Liver (tissue), 3 donors: ENCODE measurements around the gene BCL2L1.

Experiments used
- CTCF ChIP-seq: fragments of 150-350 bp; IDR thresholded peaks from 2 replicates; pipeline ENCODE4 v1.5.1; 2017; ENCODE audit warnings: improper control_type of control experiment, low read depth, low read length; ENCODE audit not compliant: missing input control
- EGR1 ChIP-seq, 2 donors: IDR thresholded peaks; 2 replicates each; pipeline ENCODE4 v1.6.1; 2016 to 2018; ENCODE audit warnings: antibody characterized with exemption in 2 of 2, low read depth in 2 of 2
- FOXA1 ChIP-seq: IDR thresholded peaks from 2 replicates; pipeline ENCODE4 v1.6.1; 2016; ENCODE audit warnings: antibody characterized with exemption
- GABPA ChIP-seq, 2 donors: IDR thresholded peaks in 1 of 2; conservative IDR thresholded peaks in 1 of 2; 2 replicates each; pipeline ENCODE4 v1.6.1; 2016; ENCODE audit warnings: antibody characterized with exemption in 2 of 2, mild to moderate bottlenecking in 1 of 2, moderate library complexity in 1 of 2
- JUND ChIP-seq, 2 donors: IDR thresholded peaks; 2 replicates each; pipeline ENCODE4 v1.6.1; 2016; ENCODE audit warnings: antibody characterized with exemption in 2 of 2
- MAX ChIP-seq: IDR thresholded peaks from 2 replicates; pipeline ENCODE4 v1.6.1; 2016; ENCODE audit warnings: antibody characterized with exemption
- RAD21 ChIP-seq, 2 donors: IDR thresholded peaks; 2 replicates each; pipeline ENCODE4 v1.6.1; 2016; ENCODE audit warnings: antibody characterized with exemption in 2 of 2, mild to moderate bottlenecking in 2 of 2
- REST ChIP-seq: IDR thresholded peaks from 2 replicates; pipeline ENCODE4 v1.6.1; 2016; ENCODE audit warnings: antibody characterized with exemption, mild to moderate bottlenecking
- YY1 ChIP-seq: IDR thresholded peaks from 2 replicates; pipeline ENCODE4 v1.6.1; 2016; ENCODE audit warnings: antibody characterized with exemption, mild to moderate bottlenecking
- TF ChIP-seq, protein P1 (sequence below): IDR thresholded peaks from 2 replicates; pipeline ENCODE4 v1.6.1; 2016; ENCODE audit warnings: antibody characterized with exemption
- donor health status: healthy.
- donor health status: healthy.

GRCh38 chr20:31679357-31680285 is 43.0 kb downstream of the BCL2L1 start:
- TF ChIP-seq JUND (IDR thresholded peaks at IDR 0.05) (no peak), YY1 (peak; percentile 24), RAD21 (IDR thresholded peaks at IDR 0.05) (no peak), EGR1 (IDR thresholded peaks at IDR 0.05; ENCODE audit: low read depth in 2 of 2) (no peak), GABPA (IDR thresholded peaks at IDR 0.05 in 1 of 2, conservative IDR thresholded peaks at IDR 0.05 in 1 of 2) (no peak), CTCF (no peak), FOXA1 (no peak), REST (no peak), MAX (no peak)
- TF ChIP-seq, protein P1, sequence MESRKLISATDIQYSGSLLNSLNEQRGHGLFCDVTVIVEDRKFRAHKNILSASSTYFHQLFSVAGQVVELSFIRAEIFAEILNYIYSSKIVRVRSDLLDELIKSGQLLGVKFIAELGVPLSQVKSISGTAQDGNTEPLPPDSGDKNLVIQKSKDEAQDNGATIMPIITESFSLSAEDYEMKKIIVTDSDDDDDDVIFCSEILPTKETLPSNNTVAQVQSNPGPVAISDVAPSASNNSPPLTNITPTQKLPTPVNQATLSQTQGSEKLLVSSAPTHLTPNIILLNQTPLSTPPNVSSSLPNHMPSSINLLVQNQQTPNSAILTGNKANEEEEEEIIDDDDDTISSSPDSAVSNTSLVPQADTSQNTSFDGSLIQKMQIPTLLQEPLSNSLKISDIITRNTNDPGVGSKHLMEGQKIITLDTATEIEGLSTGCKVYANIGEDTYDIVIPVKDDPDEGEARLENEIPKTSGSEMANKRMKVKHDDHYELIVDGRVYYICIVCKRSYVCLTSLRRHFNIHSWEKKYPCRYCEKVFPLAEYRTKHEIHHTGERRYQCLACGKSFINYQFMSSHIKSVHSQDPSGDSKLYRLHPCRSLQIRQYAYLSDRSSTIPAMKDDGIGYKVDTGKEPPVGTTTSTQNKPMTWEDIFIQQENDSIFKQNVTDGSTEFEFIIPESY: no peak
